Upper lobe of left lung (tissue), 4 donors: ENCODE data around the gene RBP5.

Experiments
- CTCF ChIP-seq, 6 experiments: fragments of 450-650 bp in 4 of 6; fragments of 200-600 bp in 2 of 6; sonication (generic) in 2 of 6; IDR thresholded peaks; one replicate each; pipeline ENCODE4 v1.5.1; 2016 to 2019; ENCODE audit warnings: antibody characterized with exemption in 6 of 6
- POLR2A ChIP-seq, 4 donors: fragments of 450-650 bp; IDR thresholded peaks; one replicate each; pipeline ENCODE4 v1.5.1; 2016 to 2017; ENCODE audit warnings: antibody characterized with exemption in 4 of 4, mild to moderate bottlenecking in 2 of 4
- POLR2AphosphoS5 ChIP-seq, 2 donors: sonication (generic); formaldehyde crosslinking; IDR thresholded peaks; one replicate each; pipeline ENCODE4 v1.5.1; 2017; ENCODE audit warnings: antibody characterized with exemption in 2 of 2

DNA sequence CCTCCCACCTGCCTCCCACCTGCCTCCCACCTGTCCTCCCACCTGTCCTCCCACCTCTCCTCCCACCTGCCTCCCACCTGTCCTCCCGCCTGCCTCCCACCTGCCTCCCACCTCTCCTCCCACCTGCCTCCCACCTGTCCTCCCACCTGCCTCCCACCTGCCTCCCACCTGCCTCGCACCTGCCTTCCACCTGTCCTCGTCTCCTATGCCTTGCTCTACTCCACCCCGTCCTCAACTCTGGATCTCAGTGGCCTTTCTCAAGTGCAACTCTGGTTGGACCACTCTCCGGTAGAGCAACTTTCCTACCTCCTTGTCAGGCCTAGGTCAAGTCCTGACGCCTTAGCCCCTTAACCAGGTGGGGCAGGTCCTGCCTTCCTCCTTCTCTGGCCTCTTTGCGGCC, 31.5 kb upstream of the RBP5 start:
- TF ChIP-seq CTCF (IDR thresholded peaks at IDR 0.05), result no peak
- TF ChIP-seq POLR2AphosphoS5 (IDR thresholded peaks at IDR 0.05), result no peak
- no peak for TF ChIP-seq POLR2A (IDR thresholded peaks at IDR 0.05)
